Measurements from ENCODE around the gene PIP5K1C.
"Not testable (repeated sequence)": the region's sequence is repeated elsewhere in the genome, so short reads cannot be mapped to it uniquely, and the experiment has no call there.

Gene PIP5K1C

DNA sequence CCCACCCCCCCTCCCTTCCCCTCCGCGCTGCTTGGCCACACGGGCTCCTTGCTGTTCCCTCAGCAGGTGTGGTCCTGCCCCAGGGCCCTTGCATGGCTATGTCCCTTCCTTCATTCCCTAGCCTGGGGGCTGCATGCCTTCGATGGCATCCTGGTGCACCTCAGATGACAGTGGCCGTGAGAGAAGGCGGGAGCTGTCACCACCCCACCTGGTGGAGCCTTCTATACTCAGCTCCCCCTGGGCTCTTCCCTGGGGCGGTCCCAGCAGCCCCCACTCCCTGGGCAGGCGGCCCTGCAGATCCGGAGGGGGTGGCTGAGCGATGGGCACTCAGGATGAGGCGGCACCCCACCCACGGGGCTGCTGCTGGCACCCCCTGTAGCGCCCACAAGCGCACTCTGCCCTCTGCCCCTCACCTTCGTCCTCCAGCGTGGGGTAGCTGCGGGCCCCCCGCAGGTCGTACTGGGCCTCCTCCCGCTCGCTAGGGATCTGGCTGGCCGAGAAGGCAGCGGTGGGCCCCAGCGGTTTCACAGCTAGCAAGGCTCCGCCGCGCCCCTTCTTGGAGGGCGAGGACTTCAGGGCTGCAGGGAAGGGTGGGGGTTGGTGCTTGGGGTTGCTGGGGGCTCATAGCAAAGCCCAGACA lies 56.5 kb downstream of the PIP5K1C start:
- DNase-seq, result no peak

DNA sequence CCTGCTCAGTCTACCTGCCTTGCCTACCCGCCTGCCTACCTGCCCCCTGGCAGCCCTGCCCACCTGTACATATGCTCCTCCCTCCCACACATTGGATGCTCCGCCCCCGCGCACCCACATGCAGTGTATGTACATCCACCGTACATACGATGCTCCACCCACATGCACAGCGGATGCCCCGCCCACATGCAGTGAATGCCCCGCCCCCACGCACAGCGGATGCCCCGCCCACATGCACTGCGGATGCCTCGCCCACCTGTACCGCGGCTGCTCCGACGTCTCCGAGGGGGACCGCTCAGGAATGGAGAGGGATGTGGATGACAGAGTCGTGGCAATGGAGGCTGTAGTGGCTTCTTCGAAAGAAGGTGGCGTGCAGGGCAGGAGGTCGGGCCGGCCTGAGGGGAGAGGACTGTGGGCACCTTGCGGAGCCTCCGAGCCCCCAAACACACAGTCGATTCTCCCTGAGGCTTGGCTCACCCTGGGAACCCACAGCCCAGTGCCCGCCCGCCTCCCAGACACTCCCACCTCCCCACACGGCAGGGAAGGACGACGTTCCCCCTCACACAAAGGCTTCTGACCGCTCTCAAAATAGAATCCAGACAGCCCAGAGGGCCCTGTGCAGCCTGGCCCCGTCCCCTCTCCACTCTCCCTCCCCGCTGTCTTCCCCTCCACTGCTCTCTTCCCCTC lies 57.1 kb downstream of the PIP5K1C start:
- peak; percentile 18 for DNase-seq

- no peak for DNase-seq
These were observed 58.0 kb downstream of the PIP5K1C start for GRCh38 chr19:3642296-3642695.

- no peak for DNase-seq
These were observed 58.6 kb downstream of the PIP5K1C start for GRCh38 chr19:3641515-3642269.

DNA sequence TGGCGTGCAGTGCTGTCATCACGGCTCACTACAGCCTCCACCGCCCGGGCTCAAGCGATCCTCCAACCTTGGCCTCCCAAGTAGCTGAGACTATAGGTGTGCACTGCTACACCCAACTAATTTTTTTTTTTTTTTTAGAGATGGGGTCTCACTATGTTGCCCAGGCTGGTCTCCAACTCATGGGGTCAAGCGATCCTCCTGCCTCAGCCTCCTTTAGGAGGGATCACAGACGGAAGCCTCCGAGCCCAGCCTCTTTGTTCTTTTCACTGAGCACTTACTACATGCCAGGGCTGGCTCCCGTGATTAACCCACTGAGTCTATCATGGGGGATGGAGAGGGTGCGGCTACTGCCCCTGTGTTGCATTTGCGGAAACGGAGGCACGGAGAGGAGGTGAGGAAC lies 60.8 kb downstream of the PIP5K1C start:
- DNase-seq, result no peak

- DNase-seq, result no peak
These were observed 61.8 kb downstream of the PIP5K1C start for GRCh38 chr19:3638208-3639193.

- no peak for DNase-seq
These were observed 62.6 kb downstream of the PIP5K1C start for GRCh38 chr19:3637621-3638020.

DNA sequence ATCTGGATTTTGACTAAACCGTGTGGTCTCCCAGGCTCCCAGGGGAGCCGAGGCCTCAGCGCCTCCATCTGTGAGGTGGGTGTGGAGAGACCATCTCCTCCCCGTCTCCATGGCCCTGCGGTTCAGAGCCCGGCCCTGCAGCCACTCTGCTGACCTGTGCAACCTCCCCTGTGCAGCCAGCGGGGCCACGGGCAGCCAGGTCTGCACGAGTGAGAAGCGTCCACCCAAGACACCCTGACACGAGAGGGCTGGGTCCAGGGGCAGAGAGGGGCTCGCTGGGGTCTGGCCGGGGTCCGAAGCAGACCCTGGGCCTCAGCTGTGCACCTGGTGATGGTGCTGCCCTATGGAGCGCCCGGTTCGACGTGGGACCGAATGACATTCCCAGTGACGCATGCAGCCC lies 63.3 kb downstream of the PIP5K1C start:
- DNase-seq, result no peak

DNA sequence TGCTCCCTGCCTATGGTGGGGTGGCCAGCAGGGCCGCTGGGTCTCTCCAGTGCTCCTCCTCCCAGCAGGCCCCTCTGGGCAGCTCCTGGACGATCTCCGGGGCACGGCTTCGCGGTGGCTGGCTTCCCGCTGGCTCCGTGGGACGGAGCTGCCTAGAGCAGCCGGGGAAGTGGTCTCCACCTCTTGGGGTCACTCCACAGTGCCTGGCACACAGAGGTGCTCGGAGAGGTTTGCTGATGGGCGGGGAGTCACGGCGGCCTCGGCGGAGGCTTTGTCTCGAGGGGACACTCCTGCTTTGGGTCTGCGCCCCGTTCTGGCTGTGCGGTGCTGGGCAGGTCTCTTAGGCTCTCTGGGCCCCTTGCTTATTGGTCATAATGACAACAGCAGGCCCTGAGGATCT lies 63.8 kb downstream of the PIP5K1C start:
- DNase-seq, result no peak

DNA sequence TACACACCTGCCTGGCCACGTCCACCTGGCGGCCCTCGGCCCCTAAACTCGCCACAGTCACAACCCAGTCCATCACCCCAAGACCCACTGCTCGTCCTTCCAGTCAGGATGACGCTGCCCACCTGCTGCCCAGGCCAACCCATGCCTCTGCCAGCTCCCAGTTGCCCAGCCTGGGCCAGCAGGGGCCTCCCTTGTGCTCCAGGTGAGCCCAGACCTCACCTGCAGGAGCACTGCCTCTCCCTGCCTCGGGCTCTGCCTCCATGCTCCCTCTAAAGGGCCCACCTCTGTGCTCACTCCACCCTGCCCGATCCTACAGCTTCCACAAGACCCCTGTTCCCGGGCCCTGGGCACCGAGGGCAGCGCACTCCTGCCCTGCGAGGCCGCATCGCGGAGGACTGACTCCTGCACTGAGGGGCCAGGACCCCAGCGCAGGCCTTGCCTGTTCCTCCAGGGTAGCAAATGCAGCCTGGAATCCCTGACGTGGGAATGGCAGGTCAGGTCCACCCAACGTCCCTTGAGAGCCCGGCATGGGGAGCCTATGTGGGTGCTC lies 65.7 kb downstream of the PIP5K1C start:
- DNase-seq, result no peak

DNA sequence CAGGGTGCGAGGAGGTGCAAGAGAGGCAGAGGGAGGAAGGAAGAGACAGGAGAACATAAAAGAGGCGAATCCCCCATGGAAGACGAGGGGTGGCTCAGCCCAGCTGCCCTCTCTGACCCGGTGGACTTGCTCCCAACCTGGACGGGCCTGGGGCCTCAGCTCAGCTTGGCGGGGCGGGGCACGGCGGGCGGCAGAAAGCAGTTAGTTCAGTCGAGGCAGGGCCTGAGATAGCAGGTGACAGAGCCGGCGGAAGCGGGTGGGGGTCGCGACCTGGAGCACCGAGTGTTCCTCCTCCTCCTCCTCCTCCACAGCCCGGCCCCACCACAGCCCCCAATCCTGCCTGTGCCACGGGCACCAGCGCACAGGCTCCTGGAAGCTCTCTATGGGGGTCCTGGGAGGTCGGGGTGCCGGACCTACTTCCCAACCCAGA lies 66.7 kb downstream of the PIP5K1C start:
- no peak for DNase-seq

DNA sequence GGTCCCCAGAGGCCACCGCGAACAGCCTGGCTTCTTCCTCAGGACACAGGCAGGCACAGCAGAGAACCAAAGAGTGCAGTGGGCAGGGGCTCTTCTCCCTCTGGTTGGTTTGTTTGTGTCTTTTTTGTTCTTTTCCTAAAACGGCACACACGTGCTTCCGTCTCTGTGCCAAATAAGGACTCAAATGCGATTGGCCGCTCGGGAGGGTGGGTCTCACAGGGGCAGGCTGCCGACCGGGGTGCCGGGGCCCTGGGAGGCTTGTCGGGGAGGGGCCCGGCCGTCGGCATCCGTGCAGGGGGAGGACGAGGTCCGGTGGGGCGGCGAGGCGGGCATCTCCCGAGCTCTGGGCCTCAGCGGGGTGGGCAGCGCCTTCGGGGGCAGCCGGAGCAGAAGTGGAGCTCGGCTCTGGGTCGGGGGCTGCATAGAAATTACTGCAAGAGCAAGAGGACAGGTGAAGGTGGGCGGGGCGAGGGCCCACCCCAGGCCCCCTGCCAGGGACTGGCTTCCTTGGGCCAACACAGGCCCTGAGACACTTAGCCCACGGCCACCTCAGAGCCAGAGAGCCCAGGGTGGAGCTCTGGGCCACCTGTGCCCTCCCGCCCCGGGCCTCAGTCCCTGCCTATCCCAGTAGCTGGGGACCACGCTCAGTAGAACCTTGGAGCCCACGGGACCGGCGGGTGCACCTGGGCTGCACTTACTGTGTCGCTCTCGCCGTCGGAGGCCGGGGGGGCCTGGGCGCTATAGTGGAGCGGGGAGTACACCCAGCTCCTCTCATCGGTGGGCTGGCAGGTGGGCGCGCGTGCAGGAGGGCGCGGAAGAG lies 67.3 kb downstream of the PIP5K1C start:
- DNase-seq, result no peak

DNA sequence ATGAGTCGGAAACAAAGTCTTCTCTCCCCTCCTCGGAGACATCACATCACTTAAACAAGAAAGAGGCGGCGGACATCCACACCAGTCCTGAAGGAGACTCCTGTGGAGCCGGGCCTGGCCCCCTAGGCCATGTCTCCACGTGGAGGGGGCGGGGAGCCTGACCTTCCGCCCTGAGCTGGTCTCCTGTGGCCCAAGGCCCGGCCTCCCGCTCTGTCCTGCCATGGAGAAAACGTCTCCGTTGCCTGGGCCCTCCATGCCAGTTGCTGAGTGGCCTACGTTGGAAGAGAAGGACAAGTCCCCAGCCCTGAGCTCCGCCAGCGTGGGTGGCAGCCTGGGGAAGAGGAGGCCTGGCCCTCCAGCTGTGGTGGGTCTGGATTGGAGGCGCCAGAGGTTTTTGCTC lies 68.2 kb downstream of the PIP5K1C start:
- no peak for DNase-seq

DNA sequence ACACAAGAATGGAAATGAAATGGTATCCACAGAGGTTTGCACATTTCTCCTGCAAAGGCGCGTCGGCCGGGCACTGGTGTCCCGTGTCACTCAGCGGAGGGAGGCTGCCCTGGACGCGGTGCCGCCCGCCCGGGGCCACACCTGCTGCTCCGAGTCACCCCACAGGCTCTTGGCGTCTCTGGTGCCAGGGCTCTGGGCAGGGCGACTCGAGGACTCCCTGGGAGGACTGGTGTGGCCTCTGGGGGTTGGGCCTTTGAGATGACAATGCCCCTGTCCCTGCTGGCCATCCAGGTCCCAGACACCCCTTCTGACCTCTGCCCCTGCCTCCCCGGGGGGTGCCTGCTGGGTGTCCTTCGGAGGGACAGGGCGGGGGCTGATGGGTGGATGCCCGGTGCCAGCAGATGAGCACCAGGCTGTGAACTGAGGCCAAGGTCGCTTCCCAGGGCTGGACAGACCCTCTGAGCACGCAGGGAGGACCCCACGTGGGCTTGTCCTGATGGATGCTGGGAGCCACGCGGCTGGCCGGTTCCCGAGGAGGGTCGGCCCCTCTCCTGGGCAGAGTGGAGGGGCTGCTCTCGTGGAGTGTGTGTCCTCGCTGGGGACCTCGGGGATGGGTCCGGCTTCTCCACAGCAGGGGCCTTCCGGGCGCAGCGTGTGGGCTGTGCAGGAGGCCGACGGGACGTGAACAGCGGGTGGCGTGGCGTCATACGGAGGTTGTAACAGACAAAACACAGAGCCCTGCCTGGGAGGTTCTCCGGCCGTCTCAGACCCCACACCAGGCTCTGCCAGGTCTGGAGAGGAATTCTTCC lies 69.0 kb downstream of the PIP5K1C start:
- no peak for DNase-seq

- DNase-seq, result not testable (repeated sequence)
These were observed 71.5 kb downstream of the PIP5K1C start for GRCh38 chr19:3628766-3629165.

- no peak for DNase-seq
These were observed 72.9 kb downstream of the PIP5K1C start for GRCh38 chr19:3627351-3627723.

- peak; percentile 99 for DNase-seq
These were observed 73.6 kb downstream of the PIP5K1C start, which contains the start of gene CACTIN for GRCh38 chr19:3626473-3627350. Gene CACTIN (minus strand): TSS chr19:3626790. CDS start chr19:3626762, 28 bp downstream.

DNA sequence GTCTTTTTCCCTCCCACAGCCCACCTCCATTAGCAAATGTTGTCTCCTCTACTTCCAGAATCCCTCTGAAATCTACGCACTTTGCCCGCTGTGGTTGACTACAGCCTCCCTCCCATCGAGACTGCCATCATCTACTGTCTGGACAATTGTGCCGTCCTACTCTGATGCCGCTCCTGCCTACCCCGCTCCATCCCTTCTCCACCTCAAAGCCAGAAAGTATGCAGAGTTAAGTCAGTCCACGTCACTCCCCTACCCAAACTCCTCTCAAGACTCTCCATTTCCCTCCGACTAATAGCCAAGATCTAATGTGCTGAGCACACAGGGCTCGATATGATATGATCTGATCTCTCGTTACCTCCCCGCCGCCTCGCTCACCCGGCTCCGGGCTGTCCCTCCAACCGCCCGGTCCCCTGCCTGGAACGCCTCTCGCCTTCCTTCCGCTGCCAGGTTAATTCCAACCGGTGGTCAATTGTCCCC lies 74.2 kb downstream of the PIP5K1C start:
- DNase-seq, result no peak

GRCh38 chr19:3623716-3624115 lies 76.6 kb downstream of the PIP5K1C start:
- no peak for DNase-seq
